ENCODE measurements around the gene TMEM218.

The TMEM218 gene

GRCh38 chr11:125111343-125112207 lies at the start of gene TMEM218:
TSS of gene TMEM218 (minus strand) at chr11:125111626. CDS start at chr11:125102241, 9,385 bp downstream.
- peak; percentile 90 for DNase-seq

- DNase-seq: no peak
Measured at GRCh38 chr11:125157953-125158680, 46.7 kb upstream of the TMEM218 start.

DNA sequence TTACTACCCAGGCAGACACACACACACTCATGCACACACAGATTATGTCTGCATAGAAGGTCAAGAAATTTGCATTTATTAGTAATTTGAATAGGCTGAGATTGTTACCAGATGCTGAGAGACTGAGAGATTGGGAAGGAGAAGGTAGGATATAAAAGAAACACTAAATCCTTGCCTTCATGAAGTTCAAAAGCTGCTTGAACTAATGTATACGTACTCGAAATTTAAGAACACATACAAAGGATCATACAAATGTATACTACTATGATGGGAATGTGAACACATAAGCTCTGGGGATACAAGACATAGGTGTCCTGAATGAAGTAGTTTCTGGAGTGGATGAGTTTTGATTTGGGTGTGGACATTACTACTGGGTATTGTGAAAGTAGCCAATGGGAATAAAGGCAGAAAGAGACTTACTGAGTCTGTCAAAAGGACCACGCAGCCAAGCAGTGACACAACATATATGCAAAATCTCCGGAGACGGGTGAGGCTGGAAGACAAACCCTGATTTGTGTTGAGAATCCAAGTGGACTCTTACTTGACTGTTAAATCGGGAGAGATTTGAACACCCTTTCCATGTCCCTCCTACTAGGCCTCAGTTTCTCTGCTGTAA lies 45.8 kb upstream of the TMEM218 start:
- no peak for DNase-seq

GRCh38 chr11:125156346-125157117 lies 45.1 kb upstream of the TMEM218 start:
- DNase-seq: no peak

DNA sequence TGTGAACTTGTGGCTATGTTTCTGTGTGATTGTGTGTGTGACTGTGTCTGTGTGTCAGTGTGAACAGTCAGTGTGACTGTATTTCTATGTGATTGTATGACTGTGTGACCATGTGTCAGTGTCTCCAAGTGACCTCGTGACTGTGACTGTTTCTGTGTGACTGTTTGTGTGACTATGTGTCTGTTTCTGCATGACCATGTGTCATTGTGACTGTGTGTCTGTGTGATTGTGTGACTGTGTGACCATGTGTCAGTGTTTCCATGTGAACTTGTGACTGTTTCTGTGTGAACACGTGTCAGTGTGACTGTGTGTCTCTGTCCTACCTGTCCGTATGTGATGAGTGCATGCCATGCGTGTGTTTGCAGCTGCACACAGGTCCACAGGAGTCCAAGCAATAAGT lies 44.3 kb upstream of the TMEM218 start:
- no peak for DNase-seq

DNA sequence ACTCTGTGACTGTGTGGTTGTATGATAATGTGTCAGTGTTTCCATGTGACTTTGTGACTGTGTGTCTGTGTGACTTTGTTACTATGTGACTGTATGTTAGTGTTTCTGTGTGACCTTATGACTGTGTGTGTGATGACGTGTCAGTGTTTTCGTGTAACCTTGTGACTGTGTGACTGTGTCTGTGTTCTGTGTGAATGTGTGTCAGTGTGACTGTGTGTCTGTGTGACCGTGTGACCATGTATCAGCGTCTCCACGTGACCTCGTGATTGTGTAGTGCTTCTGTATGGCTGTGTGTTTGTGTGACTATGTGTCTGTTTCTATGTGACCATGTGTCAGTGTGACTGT lies 43.6 kb upstream of the TMEM218 start:
- no peak for DNase-seq

- no peak for DNase-seq
Measured at GRCh38 chr11:125154378-125155099, 43.1 kb upstream of the TMEM218 start.

DNA sequence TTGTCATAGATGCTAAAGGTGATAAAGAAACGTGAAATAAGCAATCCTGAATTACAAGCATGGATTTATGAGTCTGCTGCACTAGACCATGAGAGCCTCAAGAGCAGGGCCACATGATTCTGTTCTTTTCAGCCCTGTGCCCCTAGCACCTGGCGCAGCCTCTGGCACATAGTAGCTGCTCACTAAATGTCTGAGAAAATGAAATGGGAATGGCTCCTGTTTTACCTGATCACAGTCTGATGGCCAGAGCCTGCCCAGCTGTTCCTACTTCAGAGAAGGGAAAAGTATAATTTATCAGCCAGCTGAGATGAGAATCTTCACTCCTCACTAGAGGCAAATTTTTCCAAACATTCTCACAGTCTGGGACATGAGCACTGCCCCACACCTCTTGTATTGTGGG lies 42.4 kb upstream of the TMEM218 start:
- no peak for DNase-seq

GRCh38 chr11:125148743-125149142 lies 37.3 kb upstream of the TMEM218 start:
- DNase-seq: no peak

- DNase-seq: no peak
Measured at GRCh38 chr11:125148011-125148410, 36.6 kb upstream of the TMEM218 start.

GRCh38 chr11:125147280-125147679 lies 35.9 kb upstream of the TMEM218 start:
- DNase-seq: no peak

DNA sequence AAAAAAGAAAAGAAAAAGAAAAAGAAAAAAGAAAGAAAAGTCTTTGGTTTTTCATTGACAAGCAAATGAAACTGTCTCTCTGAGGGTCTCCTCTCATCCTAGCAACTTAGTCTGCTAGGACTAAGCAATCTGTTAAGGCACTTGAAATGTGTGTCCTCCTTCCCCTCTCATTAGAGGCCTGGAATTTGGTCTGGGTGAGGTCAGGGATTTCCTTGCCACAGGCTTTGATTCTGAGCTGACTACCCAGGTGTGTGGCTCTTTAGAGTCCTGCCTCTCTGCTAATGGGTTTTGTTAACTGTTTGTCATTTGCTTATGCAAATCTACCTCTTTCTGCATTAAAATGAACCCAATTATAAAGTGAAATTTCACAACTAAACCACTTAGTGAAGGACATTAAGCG lies 34.8 kb upstream of the TMEM218 start:
- DNase-seq: no peak

- peak; percentile 54 for DNase-seq
Measured at GRCh38 chr11:125141686-125142535, 30.5 kb upstream of the TMEM218 start.

DNA sequence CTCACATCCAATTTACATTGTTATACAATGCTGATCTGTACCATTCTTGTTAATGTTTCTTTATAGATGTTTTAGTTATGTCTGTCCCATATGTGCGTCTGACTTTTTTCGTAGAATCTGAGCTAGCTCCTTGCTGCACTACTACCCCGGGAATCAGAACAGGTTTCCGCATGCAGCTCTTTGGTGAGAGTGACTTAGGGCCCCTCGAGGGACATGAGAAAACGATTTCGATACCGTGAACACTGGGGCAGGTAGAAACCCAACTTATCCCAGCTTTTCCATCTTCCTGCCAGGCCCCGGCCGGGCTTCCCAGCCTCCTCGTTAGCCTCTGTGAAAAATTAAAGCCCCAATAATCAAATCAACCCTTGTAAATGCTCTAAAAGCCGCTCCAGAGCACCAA lies 29.8 kb upstream of the TMEM218 start:
- no peak for DNase-seq

DNA sequence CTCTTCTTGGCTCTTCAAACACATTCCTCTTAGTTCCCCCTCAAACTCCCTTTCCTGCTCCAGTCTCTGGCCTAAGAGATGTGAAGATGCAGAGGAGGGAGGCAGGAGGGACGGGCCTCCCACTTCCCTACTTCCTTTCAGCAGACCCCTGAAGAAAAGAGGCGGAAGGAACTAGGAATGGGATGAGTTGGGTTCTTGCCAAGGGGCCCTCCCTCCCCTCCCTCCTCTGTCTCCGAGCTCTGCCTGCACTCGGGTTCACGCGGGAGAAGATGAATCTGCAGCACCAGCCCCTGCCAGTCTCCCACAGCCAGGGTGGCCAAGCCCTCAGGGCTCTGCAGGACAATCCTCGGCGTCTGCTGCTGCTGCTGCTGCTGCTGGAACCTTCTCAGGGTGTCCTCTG lies 28.8 kb upstream of the TMEM218 start:
- no peak for DNase-seq

GRCh38 chr11:125139778-125140177 lies 28.4 kb upstream of the TMEM218 start:
- no peak for DNase-seq

DNA sequence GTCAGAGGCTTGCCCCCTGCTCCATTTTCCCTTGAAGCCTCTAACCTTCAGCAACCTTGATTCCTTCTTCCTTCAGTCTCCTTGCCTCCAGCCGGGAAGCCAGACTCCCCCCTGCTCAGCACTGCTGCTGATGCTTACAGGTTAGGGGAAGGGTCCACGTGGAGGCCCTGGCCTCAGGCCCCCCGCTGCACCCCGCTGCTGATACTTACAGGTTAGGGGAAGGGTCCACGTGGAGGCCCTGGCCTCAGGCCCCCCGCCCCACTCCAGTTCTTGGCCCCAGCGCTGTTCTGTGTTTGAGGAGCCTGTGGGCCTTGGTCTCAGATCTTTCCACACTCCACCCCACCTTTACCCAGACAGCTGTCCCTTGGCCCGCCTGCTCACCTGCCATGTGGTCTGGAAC lies 27.5 kb upstream of the TMEM218 start:
- DNase-seq: no peak

DNA sequence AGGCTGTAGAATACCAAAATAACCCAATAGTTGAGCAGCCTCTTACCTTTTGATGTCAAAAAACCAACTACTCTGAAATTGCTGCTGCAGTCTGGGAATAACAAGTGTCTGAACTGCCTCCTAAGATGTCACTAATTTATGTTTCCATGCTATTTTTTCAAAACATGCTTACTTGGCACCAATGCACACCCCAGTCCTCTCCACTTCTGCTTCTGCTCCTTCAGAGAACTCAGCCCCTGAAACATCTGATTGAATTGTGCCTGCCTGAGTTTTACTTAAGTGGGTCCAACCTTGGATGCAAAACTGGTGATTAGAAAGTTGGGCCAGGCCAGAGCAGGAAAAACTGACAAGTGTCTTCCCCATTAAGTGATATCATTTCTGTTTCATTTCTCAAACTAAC lies 24.6 kb upstream of the TMEM218 start:
- DNase-seq: no peak

- no peak for DNase-seq
Measured at GRCh38 chr11:125132596-125132995, 21.2 kb upstream of the TMEM218 start.

GRCh38 chr11:125132071-125132470 lies 20.6 kb upstream of the TMEM218 start:
- no peak for DNase-seq

DNA sequence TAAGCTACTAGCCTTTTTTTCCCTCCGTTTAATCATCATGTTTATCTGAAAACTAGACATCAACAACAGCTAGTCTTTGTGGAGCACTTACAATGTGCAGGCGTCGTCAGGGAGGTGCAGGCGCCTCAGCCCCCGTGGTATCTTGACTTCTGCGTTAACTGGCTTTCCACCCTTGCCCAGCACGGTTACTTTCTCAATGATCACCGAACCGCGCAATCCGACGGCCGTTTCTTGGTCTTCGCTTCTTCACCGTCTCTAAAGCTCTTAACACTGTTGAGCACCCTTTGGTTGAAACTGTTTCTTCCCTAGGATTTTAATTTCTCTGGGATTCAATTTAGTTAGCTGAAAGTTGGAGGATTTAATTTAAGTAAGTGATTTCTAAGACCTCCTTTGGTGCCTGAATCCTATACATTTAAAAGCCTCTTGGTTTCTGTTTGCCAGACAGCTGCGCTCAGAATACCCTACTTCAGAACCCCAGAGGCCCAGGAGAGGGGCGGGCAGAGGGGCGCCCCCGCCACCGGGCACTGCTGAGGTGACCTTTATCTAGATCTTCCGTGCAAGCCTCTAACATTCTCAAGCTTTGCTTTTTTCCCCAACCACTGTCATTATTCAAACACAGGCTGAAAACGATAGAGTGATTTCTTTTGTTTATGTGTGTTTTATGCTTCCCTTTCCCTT lies 18.0 kb upstream of the TMEM218 start:
- no peak for DNase-seq

All from activated T-cell treated with anti-CD3 and anti-CD28 coated beads for 4 hours (primary cell).